HG03135 (cell line): Measurements from ENCODE around the gene RCSD1.
A peak's percentile ranks its signal among the peaks of the same experiment; 100 is the strongest.
"Not testable (repeated sequence)": the region's sequence is repeated elsewhere in the genome, so short reads cannot be mapped to it uniquely, and the experiment has no call there.

Source experiments
- ATAC-seq: cut with Tn5 transposase; IDR thresholded peaks from one replicate; pipeline ENCODE4 v1.9.1; 2021; ENCODE audit warnings: mild to moderate bottlenecking, moderate library complexity; ENCODE audit not compliant: unreplicated experiment

Gene RCSD1

DNA sequence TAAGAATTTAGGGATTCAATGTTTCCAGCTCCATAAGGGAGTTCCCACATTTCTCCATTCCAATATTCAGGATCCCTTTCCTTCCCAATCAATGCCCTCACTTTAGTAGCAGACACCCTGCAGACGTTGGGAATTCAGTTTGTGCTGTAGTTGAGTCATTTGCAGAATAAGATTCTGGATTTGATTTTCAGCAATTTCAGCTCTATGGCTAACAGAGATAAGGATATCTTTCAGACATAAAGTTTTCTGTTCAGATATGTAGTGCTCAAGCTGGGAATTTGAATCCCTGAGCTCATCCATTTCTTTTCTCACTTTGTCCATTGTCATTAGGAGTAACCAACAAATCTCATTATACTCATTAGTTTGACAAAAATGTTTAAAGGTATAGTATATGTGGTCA, 104.8 kb downstream of the RCSD1 start:
- no peak for ATAC-seq

GRCh38 chr1:167737169-167737568, 107.1 kb downstream of the RCSD1 start:
- no peak for ATAC-seq

DNA sequence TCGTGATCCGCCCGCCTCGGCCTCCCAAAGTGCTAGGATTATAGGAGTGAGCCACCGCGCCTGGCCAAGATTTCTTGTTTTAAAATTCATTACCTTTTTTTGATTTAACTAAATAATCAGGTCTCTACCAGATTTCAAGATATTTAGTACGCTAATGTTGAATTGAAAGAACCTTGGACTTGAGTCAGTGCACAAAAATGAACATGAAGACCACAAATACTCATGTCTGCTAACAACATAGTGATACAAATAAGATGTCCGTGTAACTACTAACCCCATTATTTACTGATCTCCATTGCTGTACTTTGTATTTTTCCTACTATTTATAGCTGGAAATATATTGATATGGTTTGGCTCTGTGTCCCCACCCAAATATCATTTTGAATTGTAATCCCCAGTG, 108.1 kb downstream of the RCSD1 start:
- ATAC-seq = no peak

DNA sequence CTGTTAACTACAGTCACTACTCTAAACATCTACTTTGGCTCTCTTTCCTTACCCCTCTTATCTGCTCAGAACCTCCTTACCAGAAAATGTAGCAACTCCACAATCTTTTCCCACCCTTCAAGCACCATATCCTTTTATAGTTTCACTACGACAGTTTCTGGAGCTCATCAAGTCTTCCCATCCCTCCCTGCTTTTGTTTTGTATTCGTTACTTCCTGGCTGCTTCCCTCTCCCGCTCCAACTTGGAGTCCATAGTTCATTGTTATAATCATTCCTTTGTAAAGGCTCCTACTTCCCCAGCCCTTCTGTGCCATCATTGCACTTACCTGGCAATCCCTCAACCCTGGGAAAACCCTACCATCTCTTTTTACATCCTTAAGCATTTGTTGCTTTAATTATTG, 109.7 kb downstream of the RCSD1 start:
- ATAC-seq = no peak

GRCh38 chr1:167741103-167741502, 111.1 kb downstream of the RCSD1 start:
- ATAC-seq = not testable (repeated sequence)

DNA sequence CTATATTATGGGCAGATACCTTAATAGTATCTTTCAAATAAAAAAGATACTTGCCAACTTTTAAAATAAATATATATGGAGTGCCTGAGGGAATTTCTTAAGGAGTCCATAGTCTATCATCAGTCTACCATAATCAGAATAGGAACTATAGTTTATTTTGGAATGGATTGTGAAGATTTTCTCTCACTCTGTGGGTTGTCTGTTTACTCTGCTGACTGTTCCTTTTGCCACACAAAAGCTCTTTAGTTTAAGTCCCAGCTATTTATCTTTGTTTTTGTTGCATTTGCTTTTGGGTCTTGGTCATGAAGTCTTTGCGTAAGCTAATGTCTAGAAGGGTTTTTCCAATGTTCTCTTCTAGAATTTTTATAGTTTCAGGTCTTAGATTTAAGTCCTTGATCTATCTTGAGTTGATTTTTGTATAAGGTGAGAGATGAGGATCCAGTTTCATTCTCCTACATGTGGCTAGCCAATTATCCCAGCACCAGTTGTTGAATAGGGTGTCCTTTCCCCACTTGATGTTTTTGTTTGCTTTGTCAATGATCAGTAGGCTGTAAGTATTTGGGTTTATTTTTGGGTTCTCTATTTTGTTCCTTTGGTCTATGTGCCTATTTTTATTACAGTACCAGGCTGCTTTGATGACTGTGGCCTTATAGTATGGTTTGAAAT, 112.5 kb downstream of the RCSD1 start:
- ATAC-seq = not testable (repeated sequence)

DNA sequence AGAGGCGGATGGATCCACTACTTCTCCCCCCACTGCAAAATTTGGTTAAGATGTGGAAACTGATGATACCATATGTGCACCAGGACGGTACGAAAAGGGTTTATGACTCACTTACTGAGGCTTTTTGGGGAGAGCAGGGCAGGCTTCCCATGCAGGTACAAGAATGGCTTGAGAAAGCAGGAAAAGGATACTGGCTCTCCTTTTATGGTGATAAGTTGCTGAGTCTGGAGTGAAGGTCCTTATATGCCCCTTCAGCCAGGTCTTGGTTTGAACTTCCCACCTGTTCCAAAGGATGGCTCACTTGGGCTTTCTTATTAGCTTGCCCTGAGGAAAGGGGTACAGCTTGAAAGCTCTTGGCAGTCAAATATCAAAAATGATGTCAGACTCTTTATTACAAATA, 114.9 kb downstream of the RCSD1 start:
- ATAC-seq = no peak

- no peak for ATAC-seq
Observed at GRCh38 chr1:167746013-167746672, 116.1 kb downstream of the RCSD1 start.

DNA sequence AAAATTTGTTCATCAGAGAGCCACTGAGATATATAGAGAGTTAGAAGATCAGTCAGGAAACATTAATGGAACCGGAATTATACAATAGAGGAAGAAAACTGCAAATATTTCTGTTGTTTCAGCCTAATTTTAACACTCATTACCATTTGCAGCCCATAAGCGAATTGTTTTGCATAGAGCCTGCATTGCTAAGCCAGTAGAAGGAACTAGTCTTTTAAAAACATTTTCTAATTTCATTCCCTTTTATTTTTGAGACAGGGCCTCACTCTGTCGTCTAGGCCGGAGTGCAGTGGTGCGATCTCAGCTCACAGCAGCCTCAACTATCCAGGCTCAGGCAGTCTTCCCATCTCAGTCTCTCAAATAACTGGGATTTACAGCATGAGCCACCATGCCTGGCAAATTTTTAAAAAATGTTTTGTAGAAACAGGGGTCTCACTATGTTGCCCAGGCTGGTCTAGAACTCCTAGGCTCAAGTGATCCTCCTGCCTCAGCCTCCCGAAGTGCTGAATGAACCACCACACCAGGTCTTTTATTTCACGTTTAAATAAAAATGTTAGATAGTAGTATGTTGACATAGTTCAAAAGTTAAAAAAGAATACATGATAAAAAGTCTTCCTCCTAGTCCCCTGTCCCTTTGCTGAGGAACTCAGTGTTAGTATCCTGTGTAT, 117.1 kb downstream of the RCSD1 start:
- no peak for ATAC-seq

GRCh38 chr1:167747988-167748387, 118.0 kb downstream of the RCSD1 start:
- ATAC-seq = no peak

DNA sequence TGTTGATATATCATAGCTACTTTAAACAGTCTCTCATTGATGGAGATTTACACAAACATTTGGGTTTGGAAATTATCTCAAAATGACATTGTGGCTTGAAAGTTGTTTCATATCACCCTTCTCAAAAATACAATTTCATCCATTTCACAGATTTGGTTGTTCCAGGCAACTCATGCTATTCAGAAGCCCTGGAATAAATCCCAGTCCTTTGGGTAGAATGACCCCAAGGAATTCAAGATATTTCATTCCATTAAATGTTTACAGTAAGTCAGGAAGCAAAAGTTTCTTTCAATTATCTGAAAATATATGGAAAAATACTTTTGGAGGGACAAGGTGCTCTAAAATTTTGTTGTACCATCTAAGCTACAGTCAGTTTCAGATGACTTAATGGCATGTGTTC, 118.9 kb downstream of the RCSD1 start:
- no peak for ATAC-seq

GRCh38 chr1:167749741-167750140, 119.7 kb downstream of the RCSD1 start:
- ATAC-seq = no peak

- ATAC-seq = no peak
Observed at GRCh38 chr1:167750641-167751040, 120.6 kb downstream of the RCSD1 start.

- ATAC-seq = no peak
Observed at GRCh38 chr1:167751676-167752075, 121.6 kb downstream of the RCSD1 start.

- ATAC-seq = peak; percentile 27
Observed at GRCh38 chr1:167752219-167752985, 122.4 kb downstream of the RCSD1 start.

DNA sequence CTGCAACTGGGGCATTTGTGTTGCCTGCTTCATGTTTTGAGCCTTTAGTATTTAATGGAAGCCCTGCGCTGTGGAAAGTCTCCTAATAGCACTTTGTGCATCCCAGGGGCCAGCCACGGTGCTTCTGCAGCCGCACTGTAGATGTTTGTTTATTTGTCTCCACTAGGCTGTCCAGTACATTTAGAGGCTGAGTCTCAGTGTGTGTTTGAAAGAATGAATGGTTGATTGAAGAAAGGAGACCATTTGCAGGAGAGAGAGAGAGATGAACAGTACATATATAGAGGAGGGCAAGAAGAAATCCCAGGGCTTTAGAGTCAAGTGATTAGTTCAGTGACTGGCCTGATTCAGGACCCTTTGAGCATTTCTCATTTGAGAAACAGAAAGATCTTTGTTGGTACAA, 125.6 kb downstream of the RCSD1 start:
- no peak for ATAC-seq
